ENCODE data around the gene AP3S1.

The AP3S1 gene

DNA sequence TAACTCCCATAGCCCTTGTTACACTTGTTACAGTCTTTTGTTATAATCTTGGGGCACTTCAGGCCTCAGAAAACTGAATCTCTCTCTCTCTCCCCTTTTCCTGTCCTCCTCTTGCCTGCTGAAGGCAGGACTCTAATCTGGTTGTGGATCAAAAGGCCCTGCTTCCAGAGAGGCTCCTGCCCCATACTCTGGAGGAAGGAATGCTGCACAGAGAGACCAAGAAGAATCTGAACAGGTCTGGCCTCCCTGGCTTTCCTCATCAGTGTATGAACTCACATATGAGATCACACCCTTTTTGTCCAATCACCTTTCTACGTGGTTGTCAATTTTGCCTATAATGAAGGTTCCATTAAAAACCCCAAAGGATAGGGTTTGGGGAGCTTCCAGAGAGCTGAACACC is 94.3 kb downstream of the AP3S1 start:
- DNase-seq (ENCODE audit: extremely low read depth in 1 of 2, low read depth in 1 of 2): no peak

DNA sequence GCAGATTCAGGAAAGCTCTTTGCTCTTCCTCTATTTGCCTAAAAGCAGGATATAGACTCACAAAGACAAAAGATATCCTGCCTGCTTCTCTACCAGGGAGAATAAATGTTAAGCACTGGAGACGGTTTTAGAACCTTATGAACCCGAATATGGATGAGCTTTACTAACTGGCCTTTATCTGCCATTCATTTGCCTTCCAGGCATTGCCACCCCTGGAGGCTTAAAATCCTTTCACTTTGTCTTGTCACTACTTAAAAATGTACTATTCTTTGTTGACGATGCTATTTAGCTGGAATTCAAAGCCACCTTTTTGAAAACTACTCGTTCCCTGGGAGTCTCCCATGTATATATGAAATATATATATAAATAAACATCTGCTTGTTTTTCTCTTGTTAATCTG is 97.3 kb downstream of the AP3S1 start:
- DNase-seq (ENCODE audit: extremely low read depth in 1 of 2, low read depth in 1 of 2): no peak

DNA sequence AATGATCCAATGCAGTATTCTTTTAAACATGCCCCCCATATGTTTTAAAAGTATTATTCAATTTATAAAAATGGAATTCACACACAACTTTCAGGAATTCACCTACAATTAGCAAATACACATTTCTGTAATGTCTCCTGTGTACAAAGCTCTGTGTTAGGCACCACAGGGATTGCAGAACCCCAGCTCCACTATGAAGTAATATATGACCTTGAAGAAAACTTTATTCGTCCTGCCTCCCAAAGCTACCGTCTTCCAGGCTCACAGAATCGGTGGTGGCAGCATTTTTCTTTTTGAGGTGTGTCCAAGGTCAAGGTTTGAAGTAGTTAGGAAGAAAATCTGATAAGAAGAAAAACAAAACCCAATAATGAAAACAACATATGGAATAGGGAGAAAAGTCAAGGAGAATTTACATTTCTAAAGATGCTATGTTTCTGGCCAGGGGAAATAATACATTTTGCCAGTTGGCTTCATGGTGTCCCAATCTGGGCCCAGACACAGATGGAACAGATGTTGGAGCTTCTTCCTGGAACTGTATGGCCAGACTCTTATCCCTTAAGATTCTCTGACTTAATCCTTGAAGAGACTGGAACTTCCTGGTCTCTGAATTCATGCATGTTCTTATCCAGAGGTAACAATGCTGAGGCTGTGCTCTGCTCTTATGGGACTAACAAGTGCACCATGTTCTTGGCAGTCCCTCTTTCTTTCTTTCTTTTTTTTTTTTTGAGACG is 98.5 kb downstream of the AP3S1 start:
- DNase-seq (ENCODE audit: extremely low read depth in 1 of 2, low read depth in 1 of 2): no peak

DNA sequence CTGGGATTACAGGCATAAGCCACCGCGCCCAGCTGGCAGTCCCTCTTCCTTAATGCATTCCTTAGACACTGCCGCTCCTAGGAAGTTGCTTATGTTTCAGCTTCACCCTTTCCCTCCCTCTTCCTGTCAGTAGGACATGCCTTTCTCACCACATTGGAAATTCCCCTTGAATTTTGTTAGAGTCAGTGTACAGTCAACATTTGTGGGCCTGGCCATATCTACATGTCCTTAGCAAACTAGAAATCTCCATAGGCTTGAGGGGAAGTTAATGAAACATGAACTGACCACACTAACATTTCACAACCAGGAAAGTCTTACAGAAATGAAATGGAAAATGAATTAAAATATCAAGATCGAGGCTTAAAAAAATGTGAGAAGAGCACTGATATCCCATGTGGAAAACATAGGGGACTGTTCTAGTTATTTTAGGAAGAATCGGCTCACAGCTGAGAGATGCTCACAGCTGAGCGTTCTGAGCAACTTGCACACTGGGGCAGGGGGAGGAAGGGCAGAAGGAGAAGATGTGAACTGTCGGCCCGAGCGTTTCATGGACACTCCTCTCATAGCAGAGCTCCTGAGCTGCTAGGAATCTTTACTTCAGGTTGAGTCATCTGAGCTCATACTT is 99.4 kb downstream of the AP3S1 start:
- DNase-seq (ENCODE audit: extremely low read depth in 1 of 2, low read depth in 1 of 2): no peak

DNA sequence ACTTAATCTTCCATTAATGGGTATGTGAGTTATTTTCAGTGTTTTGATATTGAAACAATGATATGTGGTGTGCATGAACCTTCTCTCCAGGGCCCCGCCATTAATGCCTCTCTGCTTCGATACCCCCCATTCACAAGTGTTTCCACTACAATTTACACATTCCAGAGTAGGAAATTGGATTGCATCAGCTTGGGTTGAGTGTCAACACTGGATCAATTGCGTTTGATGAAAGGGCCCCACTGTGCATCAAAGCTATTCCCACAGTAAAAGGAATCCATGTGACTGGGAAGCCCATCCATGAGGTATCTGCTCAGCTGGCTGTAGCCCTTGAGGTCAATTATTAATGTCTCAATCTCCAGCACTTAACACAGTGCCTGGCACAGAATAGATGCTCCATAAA is 102.8 kb downstream of the AP3S1 start:
- no peak for DNase-seq (ENCODE audit: extremely low read depth in 1 of 2, low read depth in 1 of 2)

DNA sequence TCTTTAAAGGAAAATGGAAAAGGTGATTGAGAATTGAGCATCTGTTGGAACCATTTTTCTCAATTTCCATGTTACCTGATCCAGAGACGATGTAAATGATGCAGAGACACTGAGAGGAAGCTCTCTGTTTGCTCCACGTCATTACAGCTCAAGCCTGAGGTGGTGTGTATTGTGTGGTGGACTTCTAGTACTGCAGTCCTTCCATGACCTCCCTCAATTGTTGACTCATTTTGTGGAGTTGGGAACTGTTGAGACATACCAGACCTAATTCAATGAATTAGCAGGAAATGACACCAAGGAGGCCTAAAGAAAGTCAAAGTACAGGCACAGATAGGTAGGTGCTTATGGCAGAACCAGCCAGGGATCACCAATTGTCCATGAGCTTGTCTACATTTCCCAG is 104.9 kb downstream of the AP3S1 start:
- DNase-seq (ENCODE audit: extremely low read depth in 1 of 2, low read depth in 1 of 2): no peak

DNA sequence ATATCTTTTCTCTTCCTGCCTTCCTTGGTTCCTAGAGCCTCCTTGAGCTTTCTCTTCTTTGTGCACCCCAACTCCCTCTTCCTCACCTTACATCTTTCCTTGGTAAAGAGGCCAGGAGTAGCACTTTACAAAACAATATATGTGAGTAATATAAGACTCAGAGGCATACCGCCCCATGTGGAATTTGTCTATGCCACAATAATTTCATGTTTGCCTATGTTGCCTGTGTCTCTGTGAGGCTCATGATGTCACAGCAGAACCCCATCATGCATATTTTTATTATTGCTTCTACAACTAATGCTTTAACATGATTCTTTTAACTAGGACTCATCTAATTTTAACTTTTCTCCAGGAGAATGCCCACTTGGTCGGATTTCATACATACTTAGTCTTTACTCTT is 105.5 kb downstream of the AP3S1 start:
- DNase-seq (ENCODE audit: extremely low read depth in 1 of 2, low read depth in 1 of 2): no peak

DNA sequence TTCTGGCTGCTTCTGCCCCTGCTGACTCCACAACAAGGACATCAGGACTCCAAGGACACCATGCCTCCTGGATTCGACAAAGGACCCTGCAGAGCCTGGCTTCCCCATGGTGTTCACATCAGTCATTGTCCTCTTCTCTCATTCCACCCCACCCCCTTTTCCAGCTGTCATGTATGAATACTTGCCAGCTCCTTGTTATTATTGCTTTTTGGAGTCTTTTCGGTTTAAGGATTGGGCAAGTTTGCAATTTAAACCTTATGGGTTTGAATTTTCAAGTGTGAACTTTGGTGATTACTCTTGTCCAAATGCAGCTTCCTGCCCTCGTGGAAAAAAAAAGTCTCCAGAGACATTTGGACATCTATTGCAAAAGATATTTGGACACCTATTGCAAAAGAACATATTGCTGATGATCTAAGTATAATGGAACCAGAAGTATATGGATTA is 106.4 kb downstream of the AP3S1 start:
- DNase-seq (ENCODE audit: extremely low read depth in 1 of 2, low read depth in 1 of 2): no peak

DNA sequence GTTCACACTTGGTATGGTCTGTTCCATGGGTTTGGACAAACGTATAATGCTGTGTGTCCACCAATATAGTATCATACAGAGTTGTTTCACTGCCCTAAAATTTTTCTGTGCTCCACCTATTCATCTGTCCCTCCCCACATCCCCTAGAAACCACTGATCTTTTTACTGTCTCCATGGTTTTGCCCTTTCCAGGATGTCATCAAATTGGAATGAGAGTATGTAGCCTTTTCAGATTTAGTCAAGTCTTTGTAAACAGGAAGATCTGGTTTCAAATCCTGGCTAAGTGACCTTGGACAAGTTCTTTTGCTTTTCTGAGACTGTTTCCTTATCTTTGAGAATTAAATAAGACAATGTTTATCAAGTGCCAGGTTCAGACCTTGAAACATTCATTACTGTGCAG is 107.4 kb downstream of the AP3S1 start:
- no peak for DNase-seq (ENCODE audit: extremely low read depth in 1 of 2, low read depth in 1 of 2)

DNA sequence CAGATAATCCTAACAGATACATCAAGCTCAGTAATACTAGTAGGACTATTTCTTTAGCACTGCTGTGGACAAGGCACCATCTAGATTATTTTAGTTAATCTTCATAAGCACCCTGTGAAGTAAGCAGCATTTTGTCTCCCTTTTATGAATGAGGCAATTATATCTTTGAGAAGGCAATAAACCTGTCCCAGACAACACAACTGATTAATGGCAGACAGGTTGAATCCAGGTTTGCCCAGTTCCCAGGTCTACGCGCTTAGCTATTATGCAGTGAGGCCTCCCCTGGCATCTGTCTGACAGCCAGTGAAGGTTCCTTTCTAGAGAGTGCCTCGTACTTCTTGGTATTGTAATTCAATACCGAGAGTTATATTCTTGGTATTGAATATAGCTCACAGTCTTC is 110.9 kb downstream of the AP3S1 start:
- no peak for DNase-seq (ENCODE audit: extremely low read depth in 1 of 2, low read depth in 1 of 2)

DNA sequence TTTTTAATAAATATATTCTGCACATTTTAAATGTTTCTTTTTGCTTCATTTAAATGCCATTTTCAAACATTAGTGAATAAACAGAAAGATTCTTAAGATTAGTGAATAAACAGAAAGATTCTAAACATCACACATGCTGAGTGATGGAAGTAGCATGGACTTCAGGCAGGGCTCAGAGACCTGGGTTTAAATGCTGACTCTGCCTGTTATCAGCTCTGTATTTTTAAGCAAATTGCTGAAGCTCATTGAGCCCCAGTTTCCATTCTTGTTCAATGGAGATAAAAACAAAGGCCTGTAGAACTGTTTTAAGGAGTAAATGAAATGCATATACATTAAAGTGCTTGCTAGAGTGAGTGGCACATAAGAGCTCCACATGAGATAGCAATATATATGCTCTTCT is 112.4 kb downstream of the AP3S1 start:
- no peak for DNase-seq (ENCODE audit: extremely low read depth in 1 of 2, low read depth in 1 of 2)

DNA sequence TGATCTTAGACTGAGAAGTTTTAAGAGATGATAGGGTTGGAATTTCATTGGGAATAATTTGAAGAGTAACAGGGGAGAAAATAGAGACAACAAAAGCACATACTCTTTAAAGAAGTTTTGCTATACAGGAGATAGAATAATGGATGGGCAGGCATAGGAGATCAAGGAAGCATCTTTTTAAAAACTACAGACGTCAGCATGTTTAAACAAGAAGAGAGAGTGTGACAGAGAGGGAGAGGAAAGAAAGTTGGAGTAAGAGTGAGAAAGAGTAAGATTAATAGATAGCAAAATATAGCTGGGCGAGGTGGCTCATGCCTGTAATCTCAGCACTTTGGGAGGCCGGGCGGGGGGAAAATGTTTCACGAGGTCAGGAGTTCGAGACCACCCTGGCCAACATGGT is 115.2 kb downstream of the AP3S1 start:
- DNase-seq (ENCODE audit: extremely low read depth in 1 of 2, low read depth in 1 of 2): no peak

DNA sequence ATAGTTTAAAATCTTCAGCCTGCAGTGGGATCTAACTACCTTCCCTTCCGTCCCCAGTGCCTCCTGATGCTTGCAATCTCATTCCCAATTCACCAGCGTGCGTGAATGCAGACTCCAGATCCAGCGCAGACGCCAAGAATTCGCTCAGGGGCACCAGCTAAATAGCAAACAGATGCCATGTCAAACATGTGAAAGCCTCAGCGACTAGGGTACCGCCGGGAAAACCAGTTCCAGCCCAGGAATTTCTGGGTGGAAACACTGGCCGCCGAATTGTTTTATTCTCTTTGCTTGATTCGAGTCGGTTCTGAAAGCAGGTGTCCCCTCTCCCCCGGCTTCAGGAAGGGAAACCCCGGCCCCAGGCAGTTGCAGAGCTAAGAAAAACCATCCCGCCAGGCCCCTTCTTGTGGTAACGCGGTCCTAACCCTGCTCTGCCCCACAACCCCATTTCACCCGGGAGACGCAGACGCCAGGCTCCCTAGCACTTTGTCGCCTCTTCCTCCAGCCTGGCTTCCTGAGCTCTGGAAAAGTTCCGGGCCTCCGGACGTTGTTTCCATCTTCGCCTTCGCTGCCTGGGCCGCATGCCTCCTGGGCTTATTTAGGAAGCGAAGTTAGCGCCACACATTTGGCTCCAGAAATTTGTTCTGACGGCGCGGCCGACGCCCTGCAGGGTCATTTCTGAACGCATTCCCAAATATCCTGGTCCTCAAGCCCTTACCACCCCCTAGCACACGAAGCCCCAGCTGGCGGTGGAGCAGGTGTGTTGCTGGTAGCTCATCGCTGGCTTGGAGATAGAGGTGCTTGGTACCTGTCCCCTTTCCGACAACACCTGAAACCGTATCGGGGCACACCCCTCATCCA is 119.9 kb downstream of the AP3S1 start:
- DNase-seq (ENCODE audit: extremely low read depth in 1 of 2, low read depth in 1 of 2): no peak

DNA sequence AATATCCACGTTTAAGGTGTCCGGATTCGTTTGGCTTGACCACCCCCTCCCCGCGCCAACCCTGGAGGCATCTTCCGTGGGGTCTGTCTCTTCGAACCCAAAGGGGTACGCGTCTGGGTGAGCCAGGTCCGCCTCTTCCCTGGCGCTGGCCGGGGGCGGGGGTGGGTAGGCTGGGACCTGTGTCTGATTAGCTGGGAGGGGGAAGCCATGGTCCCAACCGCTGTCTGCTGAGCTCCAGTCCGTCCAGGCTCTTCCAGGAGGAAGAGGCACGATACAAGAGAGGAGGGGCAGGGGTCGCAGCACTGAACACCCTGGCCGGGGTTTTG is 120.5 kb downstream of the AP3S1 start, which contains the start of gene LVRN:
TSS of gene LVRN (plus strand) at position 237 of the 326 bp plus-strand sequence. CDS start 143 bp downstream, outside the sequence.
- DNase-seq (ENCODE audit: extremely low read depth in 1 of 2, low read depth in 1 of 2): no peak

DNA sequence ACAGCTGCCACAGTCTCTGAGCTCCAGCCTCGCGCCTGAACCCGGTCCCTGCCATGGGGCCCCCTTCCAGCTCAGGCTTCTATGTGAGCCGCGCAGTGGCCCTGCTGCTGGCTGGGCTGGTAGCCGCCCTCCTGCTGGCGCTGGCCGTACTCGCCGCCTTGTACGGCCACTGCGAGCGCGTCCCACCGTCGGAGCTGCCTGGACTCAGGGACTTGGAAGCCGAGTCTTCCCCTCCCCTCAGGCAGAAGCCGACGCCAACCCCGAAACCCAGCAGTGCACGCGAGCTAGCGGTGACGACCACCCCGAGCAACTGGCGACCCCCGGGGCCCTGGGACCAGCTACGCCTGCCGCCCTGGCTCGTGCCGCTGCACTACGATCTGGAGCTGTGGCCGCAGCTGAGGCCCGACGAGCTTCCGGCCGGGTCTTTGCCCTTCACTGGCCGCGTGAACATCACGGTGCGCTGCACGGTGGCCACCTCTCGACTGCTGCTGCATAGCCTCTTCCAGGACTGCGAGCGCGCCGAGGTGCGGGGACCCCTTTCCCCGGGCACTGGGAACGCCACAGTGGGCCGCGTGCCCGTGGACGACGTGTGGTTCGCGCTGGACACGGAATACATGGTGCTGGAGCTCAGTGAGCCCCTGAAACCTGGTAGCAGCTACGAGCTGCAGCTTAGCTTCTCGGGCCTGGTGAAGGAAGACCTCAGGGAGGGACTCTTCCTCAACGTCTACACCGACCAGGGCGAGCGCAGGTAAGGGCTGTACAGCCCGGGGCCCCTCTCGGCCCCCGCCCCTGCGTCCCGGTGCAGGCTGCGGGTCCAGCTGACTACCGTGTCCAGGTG is 121.0 kb downstream of the AP3S1 start:
- no peak for DNase-seq (ENCODE audit: extremely low read depth in 1 of 2, low read depth in 1 of 2)

DNA sequence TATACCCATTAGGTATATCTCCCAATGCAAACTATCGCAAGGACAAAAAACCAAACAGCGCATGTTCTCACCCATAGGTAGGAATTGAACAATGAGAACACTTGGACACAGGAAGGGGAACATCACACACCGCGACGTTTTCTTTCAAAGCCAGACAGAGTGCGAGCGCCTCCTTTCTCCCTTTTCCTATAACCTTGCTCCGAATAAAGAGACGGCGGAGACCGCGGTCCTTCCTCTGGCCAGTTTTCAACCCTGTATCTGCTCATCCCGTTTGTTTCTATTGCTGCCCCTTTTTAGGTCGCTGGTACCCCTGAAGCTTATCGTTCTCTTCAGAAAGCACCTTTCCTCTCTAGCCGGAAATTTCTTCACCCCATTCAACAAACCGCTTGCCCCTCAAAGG is 121.8 kb downstream of the AP3S1 start:
- DNase-seq (ENCODE audit: extremely low read depth in 1 of 2, low read depth in 1 of 2): no peak

Measured in stimulated activated CD8-positive, alpha-beta memory T cell treated with anti-CD3 and anti-CD28 coated beads, Interleukin-7, amount 100 ng/mL, for 48 hours (primary cell).